Measurements from ENCODE around the gene AJAP1. TPM values are rescaled to one million over a fixed set of nuclear protein-coding genes. Genes with fewer than 3 reads are reported as not detected.

The AJAP1 gene
- total RNA-seq, 1 donor from 2014 or later: 0.21 TPM

GRCh38 chr1:4769516-4770280 is 115.3 kb downstream of the AJAP1 start:
- DNase-seq (ENCODE audit: low spot score): no peak
- H3K27ac Mint-ChIP-seq (ENCODE audit: unreplicated experiment): no peak overlapping the region
- H3K4me1 Mint-ChIP-seq (ENCODE audit: unreplicated experiment): no peaks in the 10 kb centered on the region
- H3K9me3 Mint-ChIP-seq (ENCODE audit: unreplicated experiment): no peaks in the 10 kb centered on the region
- no peaks in the 10 kb centered on the region for H3K36me3 Mint-ChIP-seq (ENCODE audit: low read depth, unreplicated experiment)
- TF ChIP-seq CTCF (IDR thresholded peaks at IDR 0.05; ENCODE audit: unreplicated experiment): no peak
- H3K4me3 Mint-ChIP-seq (ENCODE audit: unreplicated experiment): no peak overlapping the region
- H3K27me3 Mint-ChIP-seq (ENCODE audit: unreplicated experiment): peaks cover 7% of the 10 kb centered on the region

- no peaks in the 10 kb centered on the region for H3K9me3 Mint-ChIP-seq (ENCODE audit: unreplicated experiment)
- no peak for DNase-seq (ENCODE audit: low spot score)
- no peaks in the 10 kb centered on the region for H3K4me1 Mint-ChIP-seq (ENCODE audit: unreplicated experiment)
- no peak overlapping the region for H3K4me3 Mint-ChIP-seq (ENCODE audit: unreplicated experiment)
- no peaks in the 10 kb centered on the region for H3K36me3 Mint-ChIP-seq (ENCODE audit: low read depth, unreplicated experiment)
- peaks cover 4% of the 10 kb centered on the region for H3K27me3 Mint-ChIP-seq (ENCODE audit: unreplicated experiment)
- TF ChIP-seq CTCF (IDR thresholded peaks at IDR 0.05; ENCODE audit: unreplicated experiment): no peak
- no peak overlapping the region for H3K27ac Mint-ChIP-seq (ENCODE audit: unreplicated experiment)
Observed at GRCh38 chr1:4770713-4771112, 116.3 kb downstream of the AJAP1 start.

- Mint-ChIP-seq H3K9me3 (ENCODE audit: unreplicated experiment) (no peaks in the 10 kb centered on the region), H3K27me3 (ENCODE audit: unreplicated experiment) (peaks cover 4% of the 10 kb centered on the region), H3K27ac (ENCODE audit: unreplicated experiment) (no peak overlapping the region), H3K36me3 (ENCODE audit: low read depth, unreplicated experiment) (no peaks in the 10 kb centered on the region), H3K4me1 (ENCODE audit: unreplicated experiment) (no peaks in the 10 kb centered on the region), H3K4me3 (ENCODE audit: unreplicated experiment) (no peak overlapping the region)
- DNase-seq (ENCODE audit: low spot score): no peak
- TF ChIP-seq CTCF (IDR thresholded peaks at IDR 0.05; ENCODE audit: unreplicated experiment): no peak
Observed at GRCh38 chr1:4771267-4771666, 116.9 kb downstream of the AJAP1 start.

GRCh38 chr1:4771721-4772120 is 117.3 kb downstream of the AJAP1 start:
- no peaks in the 10 kb centered on the region for H3K36me3 Mint-ChIP-seq (ENCODE audit: low read depth, unreplicated experiment)
- no peaks in the 10 kb centered on the region for H3K4me1 Mint-ChIP-seq (ENCODE audit: unreplicated experiment)
- no peak overlapping the region for H3K27ac Mint-ChIP-seq (ENCODE audit: unreplicated experiment)
- no peak overlapping the region for H3K4me3 Mint-ChIP-seq (ENCODE audit: unreplicated experiment)
- no peaks in the 10 kb centered on the region for H3K9me3 Mint-ChIP-seq (ENCODE audit: unreplicated experiment)
- TF ChIP-seq CTCF (IDR thresholded peaks at IDR 0.05; ENCODE audit: unreplicated experiment): no peak
- no peak for DNase-seq (ENCODE audit: low spot score)
- peaks cover 4% of the 10 kb centered on the region for H3K27me3 Mint-ChIP-seq (ENCODE audit: unreplicated experiment)

GRCh38 chr1:4772294-4773010 is 118.0 kb downstream of the AJAP1 start:
- no peaks in the 10 kb centered on the region for H3K4me1 Mint-ChIP-seq (ENCODE audit: unreplicated experiment)
- peaks cover 4% of the 10 kb centered on the region for H3K27me3 Mint-ChIP-seq (ENCODE audit: unreplicated experiment)
- no peak overlapping the region for H3K4me3 Mint-ChIP-seq (ENCODE audit: unreplicated experiment)
- no peak overlapping the region for H3K27ac Mint-ChIP-seq (ENCODE audit: unreplicated experiment)
- no peaks in the 10 kb centered on the region for H3K9me3 Mint-ChIP-seq (ENCODE audit: unreplicated experiment)
- no peaks in the 10 kb centered on the region for H3K36me3 Mint-ChIP-seq (ENCODE audit: low read depth, unreplicated experiment)
- TF ChIP-seq CTCF (IDR thresholded peaks at IDR 0.05; ENCODE audit: unreplicated experiment): no peak
- no peak for DNase-seq (ENCODE audit: low spot score)
